GM18520 (cell line): ENCODE results near the gene CORO1C.
"Not testable (repeated sequence)": the region's sequence is repeated elsewhere in the genome, so short reads cannot be mapped to it uniquely, and the experiment has no call there.

ENCODE experiments used
- ATAC-seq: cut with Tn5 transposase; IDR thresholded peaks from one replicate; pipeline ENCODE4 v1.9.1; 2021; ENCODE audit not compliant: unreplicated experiment

The CORO1C gene

GRCh38 chr12:108679106-108679681 is 52.1 kb downstream of the CORO1C start:
- ATAC-seq = no peak

- no peak for ATAC-seq
These were observed 53.1 kb downstream of the CORO1C start for GRCh38 chr12:108678104-108678730.

DNA sequence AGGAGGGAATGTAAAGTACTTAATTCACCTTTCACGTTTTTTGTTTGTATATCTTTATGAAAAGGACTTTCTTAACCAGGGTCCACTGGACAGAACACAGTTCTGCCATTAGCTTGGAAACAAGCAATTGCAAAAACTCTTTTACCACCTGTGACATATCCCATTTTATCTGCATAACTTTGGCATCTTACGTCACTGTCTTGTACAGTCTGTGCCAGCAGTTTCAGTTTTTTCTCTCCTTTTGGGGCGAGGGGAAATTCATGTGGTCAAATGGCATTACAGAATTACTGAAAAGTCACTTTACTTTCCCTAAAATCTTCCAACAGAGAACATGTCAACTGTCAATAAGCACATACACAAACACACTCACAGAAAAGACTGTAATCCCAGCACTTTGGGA is 53.9 kb downstream of the CORO1C start:
- no peak for ATAC-seq

DNA sequence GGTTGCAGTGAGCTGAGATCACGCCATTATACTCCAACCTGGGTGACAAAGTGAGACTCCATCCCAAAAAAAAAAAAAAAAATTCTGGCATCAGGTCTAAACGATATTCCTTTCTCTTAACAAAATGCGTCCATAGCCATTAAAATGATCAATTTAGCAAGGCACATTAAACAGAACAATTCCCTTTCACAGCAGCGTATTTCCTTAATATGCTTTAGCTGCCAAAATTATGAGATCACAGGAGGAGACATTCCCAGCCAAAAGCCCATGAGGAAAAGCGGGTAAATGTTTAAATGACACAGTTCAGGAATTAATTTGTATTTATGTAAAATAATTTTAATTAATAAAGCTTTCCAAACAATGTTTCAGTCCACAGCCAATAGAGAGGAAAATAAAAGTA is 54.6 kb downstream of the CORO1C start:
- ATAC-seq = no peak

GRCh38 chr12:108675792-108676191 is 55.5 kb downstream of the CORO1C start:
- no peak for ATAC-seq

- ATAC-seq = no peak
These were observed 59.3 kb downstream of the CORO1C start for GRCh38 chr12:108672054-108672453.

DNA sequence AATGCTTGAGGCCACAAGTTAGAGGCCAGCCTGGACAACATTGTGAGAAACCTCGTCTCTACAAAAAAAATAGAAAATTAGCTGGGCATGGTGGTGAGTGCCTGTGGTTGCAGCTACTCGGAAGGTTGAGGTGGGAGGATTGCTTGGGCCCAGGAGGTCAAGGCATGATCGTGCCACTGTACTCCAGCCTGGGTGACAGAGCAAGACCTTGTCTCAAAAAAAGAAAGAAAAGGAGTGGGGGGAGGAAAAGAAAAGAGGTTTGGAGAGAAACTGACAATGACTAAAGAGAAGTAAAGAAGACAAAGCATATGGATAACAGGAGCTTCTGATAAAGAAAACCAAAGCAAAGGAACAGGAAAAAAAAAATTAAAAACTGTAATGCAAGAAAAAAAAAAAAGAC is 60.2 kb downstream of the CORO1C start:
- no peak for ATAC-seq

DNA sequence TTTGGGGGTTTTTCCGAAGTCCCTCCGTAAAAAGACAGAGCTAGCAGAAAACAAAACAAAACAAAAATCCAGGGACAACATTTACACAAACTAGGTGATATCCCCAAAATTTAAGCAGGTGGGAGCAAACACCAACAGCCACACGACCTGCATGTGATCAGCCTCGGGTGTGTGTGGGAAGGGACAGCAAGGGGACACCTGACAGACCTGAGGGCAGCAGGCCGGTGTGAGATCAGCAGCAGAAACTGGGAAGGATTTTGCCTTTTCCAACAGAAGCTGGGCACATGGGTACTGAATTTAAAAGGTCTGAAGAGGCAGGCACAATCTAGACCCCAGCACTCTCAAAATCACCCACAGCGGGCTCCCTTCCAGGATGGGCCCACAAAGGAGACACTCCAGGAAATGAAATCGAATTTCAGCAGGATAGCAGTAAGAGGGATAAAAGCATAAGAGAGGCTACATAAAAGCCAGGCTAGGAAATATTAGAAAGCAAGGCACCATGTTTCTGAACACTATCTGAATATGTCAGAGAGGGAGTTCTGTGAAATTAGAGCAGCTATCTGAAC is 61.2 kb downstream of the CORO1C start:
- no peak for ATAC-seq

GRCh38 chr12:108668542-108668941 is 62.8 kb downstream of the CORO1C start:
- ATAC-seq = no peak

GRCh38 chr12:108668063-108668462 is 63.3 kb downstream of the CORO1C start:
- ATAC-seq = no peak

- no peak for ATAC-seq
These were observed 64.0 kb downstream of the CORO1C start for GRCh38 chr12:108667349-108667748.

GRCh38 chr12:108666401-108666881 is 64.9 kb downstream of the CORO1C start:
- ATAC-seq = no peak

DNA sequence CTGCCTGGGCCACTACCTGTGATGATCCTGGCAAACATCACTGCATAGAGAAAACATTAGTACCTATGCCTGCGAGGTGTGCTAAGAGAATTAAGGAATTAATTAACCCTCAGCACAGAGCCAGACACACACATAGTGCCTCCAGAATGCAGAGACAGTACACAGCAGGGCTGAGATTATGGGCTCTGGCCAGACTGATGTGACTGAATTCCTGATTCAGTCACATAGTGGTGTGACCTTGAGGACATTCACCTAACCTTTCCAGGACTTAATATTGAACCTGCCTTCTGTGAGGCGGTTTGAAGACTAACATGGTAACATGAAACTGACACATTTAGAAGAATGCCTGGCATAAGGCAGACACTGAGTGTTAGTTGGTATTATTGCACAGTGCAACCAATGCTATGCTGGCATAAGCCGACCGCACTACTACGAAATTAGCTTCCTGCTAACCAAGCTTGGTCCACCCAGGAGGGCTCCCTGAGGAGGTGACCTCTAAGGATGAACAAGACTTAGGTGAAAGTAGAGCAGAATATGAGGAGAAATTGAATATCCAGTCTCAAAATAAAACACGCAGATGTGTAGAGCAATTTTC is 65.6 kb downstream of the CORO1C start:
- ATAC-seq = no peak

DNA sequence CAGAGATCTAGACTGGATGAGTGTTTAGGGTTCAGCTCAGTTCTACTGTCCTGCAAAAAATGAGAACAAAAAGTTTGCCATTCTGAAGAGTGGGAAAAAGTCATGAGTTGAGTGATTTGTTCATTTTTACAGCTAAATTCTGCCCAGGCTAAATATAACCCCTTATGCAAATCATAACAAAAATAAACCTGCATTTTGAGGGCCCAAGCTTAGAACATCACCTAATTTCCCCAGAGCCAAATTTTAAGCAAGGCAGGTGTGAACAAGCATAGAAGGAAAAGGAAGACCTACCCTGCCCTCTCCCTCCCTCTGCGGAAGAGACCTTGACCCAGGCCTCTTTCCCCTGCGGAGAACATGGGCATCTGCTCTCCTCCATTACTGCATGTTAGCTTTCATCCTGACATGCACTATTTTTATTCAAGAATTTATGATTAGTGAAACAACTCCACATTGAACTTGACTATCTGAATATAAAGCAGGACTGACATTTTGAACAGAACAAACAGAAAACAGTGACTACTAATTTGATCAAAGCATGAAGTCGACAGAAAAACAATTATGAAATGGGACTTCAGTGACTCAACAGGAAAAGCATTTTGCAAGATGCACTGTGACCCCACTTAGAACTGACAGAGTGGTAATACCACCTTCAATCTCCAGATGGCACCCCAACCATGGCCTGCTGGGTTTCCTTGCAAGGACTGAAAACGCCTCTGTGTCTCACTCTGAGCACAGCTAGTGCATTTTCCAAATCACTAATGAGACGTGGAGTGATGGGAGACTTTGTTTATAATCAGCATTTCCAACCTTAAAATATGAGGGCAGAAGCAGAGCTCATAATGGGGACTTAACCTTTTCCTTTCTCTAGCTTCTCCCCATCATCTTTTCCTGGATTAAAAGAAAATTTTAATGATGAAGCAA is 66.7 kb downstream of the CORO1C start:
- ATAC-seq = peak; percentile 45

DNA sequence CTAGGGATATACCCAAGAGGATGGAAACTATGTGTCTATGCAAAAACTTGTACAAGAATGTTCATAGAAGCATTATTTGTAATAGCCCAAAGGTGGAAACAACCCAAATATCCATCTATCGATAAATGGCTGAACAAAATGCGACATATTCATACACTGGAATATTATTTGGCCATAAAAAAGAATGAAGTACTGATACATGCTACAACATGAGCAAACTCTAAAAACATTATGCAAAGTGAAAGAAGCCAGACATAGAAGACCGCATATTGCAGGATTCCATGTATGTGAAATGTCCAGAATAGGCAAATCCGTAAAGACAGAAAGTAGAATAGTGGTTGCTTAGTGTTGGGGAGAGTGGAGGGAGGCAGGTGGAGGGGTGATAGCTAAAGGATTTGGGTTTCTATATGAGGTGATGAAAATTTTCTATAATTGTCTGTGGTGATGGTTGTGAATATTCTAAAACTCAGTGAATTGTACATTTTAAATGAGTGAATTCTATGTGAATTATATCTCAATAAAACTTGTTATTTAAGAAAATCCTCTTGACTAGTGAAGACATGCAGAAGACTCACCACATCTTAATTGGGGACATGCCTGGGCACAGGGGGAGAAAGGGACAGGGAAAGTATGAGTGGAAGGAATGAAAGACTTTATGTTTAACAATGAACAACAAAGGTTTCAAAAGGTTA is 67.8 kb downstream of the CORO1C start:
- ATAC-seq = no peak

DNA sequence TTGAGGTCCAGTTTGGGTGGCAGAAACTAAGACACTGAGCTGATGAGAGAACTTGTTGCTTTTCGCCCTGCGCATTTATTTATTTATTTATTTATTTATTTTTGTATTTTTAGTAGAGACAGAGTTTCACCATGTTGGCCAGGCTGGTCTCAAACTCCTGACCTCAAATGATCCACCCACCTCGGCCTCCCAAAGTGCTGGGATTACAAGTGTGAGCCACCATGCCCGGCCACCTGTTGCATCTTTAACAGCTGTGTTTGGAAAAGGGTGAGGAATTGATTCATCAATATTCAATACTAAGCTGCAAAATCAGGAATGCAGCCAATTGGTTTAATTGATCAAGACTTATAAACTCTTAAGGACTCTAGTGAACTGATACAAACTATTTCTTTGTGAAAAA is 73.2 kb downstream of the CORO1C start:
- ATAC-seq = not testable (repeated sequence)

DNA sequence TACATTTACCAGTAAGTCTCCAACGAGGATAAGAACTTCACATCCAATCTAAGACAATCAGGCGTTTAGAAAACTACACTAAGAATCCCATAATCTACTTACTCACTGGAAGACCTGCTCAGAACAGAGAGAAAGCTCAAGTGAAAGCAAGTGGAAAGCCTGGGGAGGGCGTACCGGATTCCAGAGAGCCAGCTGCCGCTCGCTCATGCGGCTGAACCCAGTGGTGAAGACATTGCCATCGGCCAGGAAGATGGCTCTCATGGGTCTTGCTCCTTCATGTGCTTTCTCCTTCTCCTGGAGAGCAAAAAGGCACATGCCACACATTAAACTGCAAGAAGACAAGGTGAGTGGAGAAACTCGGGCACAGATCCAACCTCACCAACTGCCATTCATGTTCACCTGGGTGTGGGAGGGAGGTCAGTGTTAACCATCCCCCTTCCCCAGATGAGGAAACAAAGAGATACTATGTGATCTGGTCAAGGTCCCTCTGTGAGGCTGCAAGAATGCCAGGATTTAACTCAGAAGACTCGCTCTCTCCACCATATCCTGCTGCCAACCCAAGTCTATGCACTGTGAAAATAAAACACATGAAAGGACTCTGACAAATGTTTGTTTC is 74.1 kb downstream of the CORO1C start:
- ATAC-seq = no peak

GRCh38 chr12:108656247-108656646 is 75.1 kb downstream of the CORO1C start:
- ATAC-seq = not testable (repeated sequence)

- not testable (repeated sequence) for ATAC-seq
These were observed 75.5 kb downstream of the CORO1C start for GRCh38 chr12:108655812-108656175.

GRCh38 chr12:108654622-108655021 is 76.7 kb downstream of the CORO1C start:
- ATAC-seq = not testable (repeated sequence)
